GM12875 (cell line): Measurements from ENCODE around the gene TNS4.

Experiments used
- H3K4me3 ChIP-seq: one replicate; pipeline ENCODE4 v1.5.1; 2011; ENCODE audit warnings: low read depth, low read length, control low read depth
- CTCF ChIP-seq: IDR thresholded peaks from 2 replicates; pipeline ENCODE4 v1.5.1; 2011; ENCODE audit warnings: low read depth, mild to moderate bottlenecking, control low read depth, inconsistent platforms, low read length, moderate library complexity, borderline replicate concordance; ENCODE audit not compliant: insufficient read depth

The TNS4 gene

GRCh38 chr17:40469805-40470675, 31.4 kb downstream of the TNS4 start:
- no peak overlapping the region for H3K4me3 ChIP-seq
- no peak for TF ChIP-seq CTCF

GRCh38 chr17:40468560-40468959, 32.9 kb downstream of the TNS4 start:
- no peak overlapping the region for H3K4me3 ChIP-seq
- TF ChIP-seq CTCF = no peak

GRCh38 chr17:40467281-40467867, 34.0 kb downstream of the TNS4 start:
- H3K4me3 ChIP-seq = no peak overlapping the region
- no peak for TF ChIP-seq CTCF

- no peak overlapping the region for H3K4me3 ChIP-seq
- TF ChIP-seq CTCF = no peak
Measured at GRCh38 chr17:40466298-40466971, 35.0 kb downstream of the TNS4 start.

- TF ChIP-seq CTCF = no peak
- no peak overlapping the region for H3K4me3 ChIP-seq
Measured at GRCh38 chr17:40464392-40464855, 37.0 kb downstream of the TNS4 start.

GRCh38 chr17:40463122-40463550, 38.3 kb downstream of the TNS4 start:
- no peak overlapping the region for H3K4me3 ChIP-seq
- no peak for TF ChIP-seq CTCF
